Stimulated activated naive CD8-positive, alpha-beta T cell treated with anti-CD3 and anti-CD28 coated beads, Interleukin-15, Interleukin-2, amounts not matched to agents 100 U/mL and 50 U/mL, for 24 hours (primary cell): Measurements from ENCODE around the gene MYL12A.
"Not testable (repeated sequence)": the region's sequence is repeated elsewhere in the genome, so short reads cannot be mapped to it uniquely, and the experiment has no call there.

ENCODE experiments used
- ATAC-seq: fragments of 150-1000 bp; cut with Tn5 transposase; one replicate; pipeline ENCODE4 v1.10.0; 2021
- DNase-seq: peaks from one replicate; pipeline ENCODE4 v3.0.0; 2021

MYL12A gene

GRCh38 chr18:3255611-3256165, 8.1 kb downstream of the MYL12A start:
- ATAC-seq (no peak), DNase-seq (no peak)

GRCh38 chr18:3256693-3257626, 9.4 kb downstream of the MYL12A start:
- ATAC-seq: no peak

GRCh38 chr18:3257627-3258120, 10.1 kb downstream of the MYL12A start:
- DNase-seq (no peak), ATAC-seq (no peak)

More at GRCh38 chr18:3256693-3257626, 9.4 kb downstream of the MYL12A start:
- DNase-seq: no peak

GRCh38 chr18:3260995-3261372, 13.4 kb downstream of the MYL12A start:
- ATAC-seq: no peak

GRCh38 chr18:3261373-3262233, 14.0 kb downstream of the MYL12A start, which contains the start of gene MYL12B:
Gene MYL12B (plus strand): TSS chr18:3262133. CDS start chr18:3272899, 10,766 bp downstream.
- DNase-seq (peak; percentile 85), ATAC-seq (peak; percentile 88)

More at GRCh38 chr18:3260995-3261372, 13.4 kb downstream of the MYL12A start:
- no peak for DNase-seq

GRCh38 chr18:3262234-3263131, 14.9 kb downstream of the MYL12A start:
- ATAC-seq (peak; percentile 48), DNase-seq (peak; percentile 39)

GRCh38 chr18:3263132-3263700, 15.6 kb downstream of the MYL12A start:
- no peak for DNase-seq
- no peak for ATAC-seq

- DNase-seq (peak; percentile 10), ATAC-seq (no peak)
Measured at GRCh38 chr18:3264362-3264761, 16.8 kb downstream of the MYL12A start.

GRCh38 chr18:3265564-3266033, 18.0 kb downstream of the MYL12A start:
- no peak for DNase-seq
- ATAC-seq: no peak

GRCh38 chr18:3266062-3266608, 18.5 kb downstream of the MYL12A start:
- no peak for ATAC-seq
- no peak for DNase-seq

GRCh38 chr18:3268306-3268705, 20.7 kb downstream of the MYL12A start:
- ATAC-seq (no peak), DNase-seq (no peak)

- DNase-seq: no peak
- no peak for ATAC-seq
Measured at GRCh38 chr18:3269241-3269913, 21.8 kb downstream of the MYL12A start.

- no peak for DNase-seq
- ATAC-seq: no peak
Measured at GRCh38 chr18:3269914-3270299, 22.3 kb downstream of the MYL12A start.

GRCh38 chr18:3273042-3273441, 25.4 kb downstream of the MYL12A start:
- no peak for ATAC-seq
- DNase-seq: no peak

- DNase-seq, ATAC-seq: not testable (repeated sequence)
Measured at GRCh38 chr18:3277643-3278213, 30.1 kb downstream of the MYL12A start.

- DNase-seq (no peak), ATAC-seq (no peak)
Measured at GRCh38 chr18:3279201-3280185, 31.9 kb downstream of the MYL12A start.

- DNase-seq (no peak), ATAC-seq (peak; percentile 75)
Measured at GRCh38 chr18:3281456-3282400, 34.1 kb downstream of the MYL12A start.
